Non-pigmented ciliary epithelial cell (primary cell): Measurements from ENCODE around the gene SPAG6.
A peak's percentile ranks its signal among the peaks of the same experiment; 100 is the strongest.

ENCODE experiments used
- DNase-seq: peaks from one replicate; pipeline ENCODE4 v3.0.0-alpha.2; 2010; ENCODE audit warnings: low read depth

The SPAG6 gene

GRCh38 chr10:22435650-22436049 is 90.4 kb downstream of the SPAG6 start:
- no peak for DNase-seq

DNA sequence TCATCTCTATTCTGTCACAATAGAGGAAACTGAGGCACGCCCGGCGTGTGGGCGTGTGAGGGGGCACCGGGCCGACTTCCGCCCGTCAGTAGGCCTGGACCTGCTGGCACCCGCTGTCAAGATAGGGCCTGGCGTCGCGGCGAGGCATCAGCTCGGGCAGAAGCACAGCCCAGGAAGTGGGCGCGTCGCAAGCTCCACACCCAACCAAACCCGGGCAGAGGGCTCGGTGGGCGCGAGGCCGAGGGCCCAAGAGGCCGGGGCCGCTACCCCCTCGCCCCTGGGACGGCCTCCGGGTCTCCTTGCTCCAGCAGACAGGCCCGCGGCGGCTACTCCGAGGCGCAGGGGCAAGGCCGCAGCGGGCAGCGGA is 91.2 kb downstream of the SPAG6 start:
- no peak for DNase-seq

- DNase-seq: peak; percentile 62
Observed at GRCh38 chr10:22436893-22437619, 91.8 kb downstream of the SPAG6 start.

- no peak for DNase-seq
Observed at GRCh38 chr10:22437620-22438588, 92.6 kb downstream of the SPAG6 start.

GRCh38 chr10:22438711-22439110 is 93.4 kb downstream of the SPAG6 start:
- no peak for DNase-seq

DNA sequence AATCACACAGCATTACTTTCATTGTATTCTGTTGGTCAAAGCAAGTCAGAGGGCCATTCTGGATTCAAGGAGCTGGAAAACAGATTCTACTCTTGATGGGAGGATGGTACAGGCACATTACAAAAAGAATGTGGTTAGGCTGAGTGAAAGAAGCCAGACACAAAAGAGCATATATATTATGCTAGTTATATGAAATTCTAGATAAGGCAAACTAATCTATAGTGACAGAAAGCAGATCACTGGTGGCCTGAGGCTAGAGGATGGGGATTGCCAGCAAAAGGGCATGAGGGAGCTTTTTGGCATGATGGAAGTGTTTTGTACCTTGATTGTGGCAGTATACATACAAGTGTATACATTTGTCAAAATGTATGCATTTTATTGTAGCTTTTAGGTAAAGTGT is 96.8 kb downstream of the SPAG6 start:
- DNase-seq: no peak

DNA sequence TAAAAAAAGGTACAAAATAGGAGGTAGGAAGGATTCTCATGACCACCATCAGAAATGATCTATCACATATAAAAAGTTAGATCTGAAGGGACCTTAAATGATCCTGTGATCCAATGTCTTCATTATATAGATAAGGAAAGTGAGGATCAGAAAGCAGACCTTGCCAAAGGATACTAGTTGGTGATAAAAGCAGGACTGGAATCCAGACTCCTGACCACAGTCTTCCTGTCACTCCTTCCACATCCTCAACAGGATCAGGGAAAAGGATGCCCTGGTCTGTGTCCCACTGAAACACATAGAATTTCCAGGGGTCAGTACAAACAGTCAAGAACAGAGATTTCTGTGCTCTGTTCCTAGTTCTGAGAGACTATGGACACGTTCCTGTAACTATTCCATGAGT is 97.2 kb downstream of the SPAG6 start:
- DNase-seq: no peak

DNA sequence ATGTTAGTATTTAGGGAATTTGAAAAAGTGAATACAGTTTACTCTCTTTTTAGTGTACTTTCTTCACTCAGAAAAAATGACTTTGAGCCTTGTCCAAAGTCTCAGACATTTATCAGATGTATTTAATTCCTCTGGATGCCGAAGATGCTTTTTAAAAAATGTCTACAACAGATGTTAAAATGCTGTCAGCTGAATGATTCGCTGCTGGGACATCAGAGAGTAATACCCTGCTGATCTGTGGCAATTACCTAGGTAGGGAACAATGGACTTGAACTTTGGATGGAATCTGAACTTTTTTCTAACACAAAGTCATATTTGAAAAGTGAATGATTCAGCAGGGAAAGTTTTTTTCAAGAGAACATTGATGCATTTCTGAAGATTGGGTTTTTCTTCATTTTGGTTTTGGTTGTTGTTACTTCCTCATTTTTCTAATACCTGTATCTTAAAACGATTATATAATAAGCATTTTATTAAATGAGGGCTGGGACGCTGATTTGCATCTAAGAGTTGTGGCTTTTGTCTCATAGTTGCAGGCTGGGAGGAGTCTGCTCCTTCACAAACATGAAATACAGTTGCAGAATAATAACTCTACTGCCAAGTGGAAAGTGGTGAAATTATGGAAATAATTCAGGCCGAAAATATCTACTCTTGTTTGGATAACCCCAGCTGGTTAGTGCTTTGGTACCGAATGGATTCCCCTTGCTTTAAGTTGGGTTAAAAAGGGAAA is 98.0 kb downstream of the SPAG6 start:
- DNase-seq: no peak

DNA sequence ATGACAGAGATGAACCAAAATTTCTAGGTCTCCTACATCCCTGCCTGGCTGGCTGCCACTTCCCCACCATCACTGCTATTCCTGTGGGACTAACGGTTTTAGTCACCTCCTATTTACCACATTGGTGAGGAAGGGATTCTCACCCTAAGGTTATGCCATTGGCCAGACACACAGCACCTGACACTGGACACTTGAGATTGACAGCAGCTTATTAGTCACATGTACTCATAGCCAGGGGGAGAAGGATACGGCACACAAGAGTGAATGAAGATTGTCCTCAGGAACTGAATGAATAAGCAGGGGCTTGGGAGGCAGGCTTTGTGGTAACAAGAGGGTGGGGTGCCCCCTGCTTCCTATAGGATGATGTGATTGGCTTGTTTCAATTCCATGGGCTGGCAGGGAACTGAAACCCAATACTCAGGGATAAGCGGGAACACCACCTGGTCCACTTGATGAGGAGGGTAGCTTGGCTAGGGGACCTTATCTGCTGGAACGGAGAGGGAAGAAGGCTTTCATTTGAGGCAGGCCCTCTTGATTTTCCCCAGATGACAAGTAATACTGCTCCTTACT is 99.0 kb downstream of the SPAG6 start:
- DNase-seq: no peak

DNA sequence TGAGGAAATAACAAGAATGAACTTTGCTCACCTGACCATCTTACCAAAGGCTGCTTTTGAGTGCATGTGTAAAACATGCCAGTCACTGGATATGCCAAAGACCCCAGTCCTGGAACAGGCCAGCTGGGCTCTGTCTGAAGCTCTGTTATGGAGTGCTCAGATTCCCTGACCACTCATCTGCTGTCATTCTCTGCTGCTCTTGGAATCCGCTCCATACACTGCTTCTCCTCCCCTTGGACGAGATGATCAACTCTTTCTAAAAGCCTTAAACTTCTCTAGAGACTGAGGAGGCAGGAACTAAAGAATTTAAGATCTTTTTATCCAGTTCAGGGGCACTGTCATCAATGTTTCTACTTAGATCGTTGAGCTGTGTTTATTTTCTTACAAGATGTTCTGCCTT is 100.2 kb downstream of the SPAG6 start:
- DNase-seq: no peak

DNA sequence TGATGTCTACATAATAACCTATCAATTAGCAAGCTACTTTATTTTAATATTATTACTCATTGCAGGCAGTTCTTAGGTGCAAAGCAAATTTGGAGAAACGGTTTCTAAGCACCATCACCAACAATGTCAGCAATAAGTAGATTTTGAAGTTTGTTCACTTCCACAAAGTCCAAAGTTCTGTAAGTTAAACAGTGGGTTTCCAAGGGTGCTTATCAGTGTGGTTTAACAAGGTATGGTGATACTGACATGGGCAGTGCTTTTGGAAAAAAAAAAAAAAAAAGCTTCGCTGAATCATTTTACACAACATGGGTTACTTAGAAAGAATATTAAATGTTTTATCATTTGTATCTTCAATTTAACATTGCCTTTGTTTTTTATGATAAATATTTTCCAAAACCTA is 101.8 kb downstream of the SPAG6 start:
- no peak for DNase-seq

DNA sequence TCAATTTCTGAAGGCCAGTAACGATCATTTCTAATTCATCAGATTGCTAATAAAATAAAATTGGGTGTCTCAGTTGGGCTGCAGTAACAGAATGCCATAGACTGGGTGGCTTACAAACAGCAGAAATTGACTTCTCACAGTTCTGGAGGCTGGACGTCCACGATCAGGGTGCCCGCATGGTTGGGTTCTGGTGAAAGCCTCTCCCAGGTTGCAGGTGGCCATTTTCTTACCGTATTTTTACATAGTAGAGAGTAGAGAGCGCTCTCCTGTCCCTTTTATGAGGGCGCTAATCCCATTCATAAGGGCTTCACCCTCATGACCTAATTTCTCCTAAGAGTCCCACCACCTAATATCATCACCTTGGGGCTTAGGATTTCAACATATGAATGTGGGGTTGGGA is 106.0 kb downstream of the SPAG6 start:
- DNase-seq: no peak

GRCh38 chr10:22453320-22453719 is 108.0 kb downstream of the SPAG6 start:
- no peak for DNase-seq

- no peak for DNase-seq
Observed at GRCh38 chr10:22453948-22454591, 108.8 kb downstream of the SPAG6 start.

- DNase-seq: no peak
Observed at GRCh38 chr10:22454634-22455033, 109.3 kb downstream of the SPAG6 start.

DNA sequence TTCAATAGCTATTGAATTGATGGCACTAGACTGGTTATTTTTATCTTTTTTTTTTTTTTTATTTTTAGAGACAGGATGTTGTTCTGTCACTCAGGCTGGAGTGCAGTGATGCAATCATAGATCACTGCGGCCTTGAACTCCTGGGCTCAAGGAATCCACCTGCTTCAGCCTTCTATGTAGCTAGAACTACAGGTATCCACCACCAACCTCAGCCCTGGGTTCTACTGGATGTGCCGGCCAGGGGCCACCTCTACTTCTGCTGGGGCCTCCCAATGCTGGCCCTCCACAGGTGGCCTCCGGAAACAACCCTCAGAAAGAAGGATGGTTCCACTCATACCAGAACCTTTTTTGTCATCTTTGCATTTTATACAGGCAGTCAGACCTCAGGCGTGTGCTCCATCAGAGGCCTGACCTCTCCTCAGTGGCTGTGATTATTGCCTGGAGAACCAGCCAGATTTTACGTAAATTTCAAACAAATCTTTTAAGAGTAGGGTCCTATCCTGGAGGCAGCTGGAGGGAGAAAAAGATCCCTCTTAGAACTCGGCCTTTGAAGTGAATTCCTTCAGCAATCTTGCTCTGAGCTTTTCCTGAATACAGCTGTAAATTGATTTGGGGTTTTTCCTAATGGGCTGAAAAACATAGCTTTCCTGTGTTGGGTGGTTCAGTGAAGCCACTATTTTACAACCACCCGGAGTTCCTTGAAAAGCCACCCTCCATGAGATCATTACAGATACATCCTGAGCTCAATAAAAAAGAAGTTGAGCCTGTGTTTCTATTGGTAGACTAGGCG is 110.0 kb downstream of the SPAG6 start:
- DNase-seq: no peak

GRCh38 chr10:22456486-22456885 is 111.2 kb downstream of the SPAG6 start:
- DNase-seq: no peak

GRCh38 chr10:22458272-22459038 is 113.2 kb downstream of the SPAG6 start:
- DNase-seq: no peak

DNA sequence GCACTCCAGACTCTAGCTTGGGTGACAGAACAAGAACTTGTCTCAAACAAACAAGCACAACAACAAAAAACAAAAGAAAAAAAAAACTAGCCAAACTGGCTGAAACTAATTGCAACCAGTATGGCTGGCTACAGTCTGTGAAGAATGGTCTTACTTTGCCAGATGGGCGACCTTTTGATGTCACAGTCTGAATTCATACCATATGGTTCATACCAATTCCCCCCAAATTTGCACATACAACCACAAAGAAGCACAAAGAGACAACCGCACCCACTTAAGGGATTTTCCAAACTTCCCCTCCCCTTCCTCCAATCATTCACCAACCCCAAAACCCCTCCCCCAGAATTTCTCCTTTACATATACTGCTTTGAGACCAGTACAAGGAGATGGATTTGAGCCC is 114.2 kb downstream of the SPAG6 start:
- no peak for DNase-seq

GRCh38 chr10:22460101-22460500 is 114.8 kb downstream of the SPAG6 start:
- no peak for DNase-seq
